NCI-H187 treated with DMSO at 0.1 percent for 48 hours (cell line): ENCODE results near the gene HMOX2.

Experiments used
- DNase-seq: peaks from one replicate; lab custom pipeline; 2025; lab: John Stamatoyannopoulos, UW

The HMOX2 gene

DNA sequence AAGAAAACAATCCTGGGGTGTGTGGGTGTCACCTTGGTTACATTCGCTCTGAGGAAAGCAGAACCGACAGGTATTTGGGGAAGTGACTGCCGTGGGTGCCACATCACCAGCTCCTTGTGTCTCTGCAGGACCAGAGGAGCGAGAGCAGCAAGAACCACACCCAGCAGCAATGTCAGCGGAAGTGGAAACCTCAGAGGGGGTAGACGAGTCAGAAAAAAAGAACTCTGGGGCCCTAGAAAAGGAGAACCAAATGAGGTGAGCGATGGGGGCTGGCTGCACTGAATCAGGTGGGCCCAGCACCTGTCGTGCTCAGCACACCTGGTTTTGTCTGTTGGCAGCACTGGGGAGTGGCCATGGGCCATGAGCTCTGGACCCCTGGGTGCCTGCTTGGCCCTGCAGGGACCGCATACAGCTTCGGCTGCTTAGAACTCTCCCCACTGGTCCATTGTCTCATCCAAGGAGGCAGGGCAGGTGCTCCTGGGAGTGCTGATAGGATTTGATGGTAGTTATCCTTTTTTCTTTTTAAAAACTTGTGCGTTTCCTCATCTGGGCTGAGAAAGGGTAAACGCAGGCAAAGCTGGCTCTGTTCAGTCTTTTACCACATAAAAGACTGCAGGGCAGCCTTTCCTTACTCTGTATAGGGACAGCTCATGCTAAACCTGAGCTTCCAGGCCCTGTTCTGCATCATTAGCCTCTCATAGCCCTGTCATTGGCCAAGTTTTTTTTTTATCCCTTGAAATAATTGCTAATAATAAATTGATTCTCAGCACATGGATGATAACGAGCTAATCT is 29.4 kb downstream of the HMOX2 start:
- DNase-seq = no peak

DNA sequence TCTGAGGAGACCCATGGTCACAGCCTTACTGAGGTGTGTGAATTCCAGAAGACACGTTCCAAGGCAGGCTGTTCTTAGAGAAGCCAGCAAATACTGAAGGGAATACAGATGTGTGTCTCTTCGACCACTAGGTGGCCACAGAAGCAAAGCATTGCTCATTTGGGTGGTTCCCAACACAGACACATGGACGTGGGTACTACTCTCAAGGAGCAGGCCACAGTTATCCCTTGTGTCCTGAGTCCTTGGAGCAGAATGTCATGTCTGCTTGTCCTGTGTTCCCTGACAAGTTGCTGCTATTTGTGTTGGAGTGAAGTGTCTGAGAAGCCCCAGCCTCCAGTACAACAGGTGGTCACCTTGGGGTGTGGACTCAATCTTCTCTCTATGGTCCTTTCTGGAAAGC is 30.3 kb downstream of the HMOX2 start:
- no peak for DNase-seq

DNA sequence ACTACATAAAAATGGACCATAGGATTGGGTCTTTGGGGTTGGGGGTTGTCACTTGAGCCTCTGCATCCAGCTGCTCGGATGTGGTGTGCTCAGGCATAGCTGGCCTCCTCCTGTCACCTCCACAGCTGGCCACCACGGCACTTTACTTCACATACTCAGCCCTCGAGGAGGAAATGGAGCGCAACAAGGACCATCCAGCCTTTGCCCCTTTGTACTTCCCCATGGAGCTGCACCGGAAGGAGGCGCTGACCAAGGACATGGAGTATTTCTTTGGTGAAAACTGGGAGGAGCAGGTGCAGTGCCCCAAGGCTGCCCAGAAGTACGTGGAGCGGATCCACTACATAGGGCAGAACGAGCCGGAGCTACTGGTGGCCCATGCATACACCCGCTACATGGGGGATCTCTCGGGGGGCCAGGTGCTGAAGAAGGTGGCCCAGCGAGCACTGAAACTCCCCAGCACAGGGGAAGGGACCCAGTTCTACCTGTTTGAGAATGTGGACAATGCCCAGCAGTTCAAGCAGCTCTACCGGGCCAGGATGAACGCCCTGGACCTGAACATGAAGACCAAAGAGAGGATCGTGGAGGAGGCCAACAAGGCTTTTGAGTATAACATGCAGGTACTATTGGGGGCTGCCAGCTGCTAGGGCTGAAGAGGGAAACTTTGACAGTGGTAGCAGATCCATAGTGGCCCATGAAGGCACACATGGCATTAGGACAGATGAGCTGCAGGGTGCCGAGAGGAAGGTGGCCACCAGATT is 31.6 kb downstream of the HMOX2 start:
- DNase-seq = peak; percentile 17

DNA sequence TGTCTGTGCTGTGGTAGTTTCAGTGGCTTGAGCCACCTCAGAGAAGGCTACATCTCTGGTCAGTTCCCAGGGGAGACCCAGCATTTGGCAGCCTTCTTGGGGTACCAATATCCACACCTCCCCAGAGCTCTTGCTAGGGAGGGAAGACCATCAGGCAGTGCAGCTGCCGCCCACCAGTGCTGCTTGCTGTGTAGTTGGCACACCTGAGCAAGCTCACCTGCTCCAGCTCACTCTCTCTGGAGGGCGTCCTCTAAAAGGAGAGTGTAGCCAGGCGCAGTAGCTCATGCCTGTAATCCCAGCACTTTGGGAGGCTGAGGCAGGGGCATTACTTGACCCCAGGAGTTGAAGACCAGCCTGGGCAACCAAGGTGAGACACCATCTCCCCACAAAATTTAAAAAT is 32.6 kb downstream of the HMOX2 start:
- DNase-seq = no peak

DNA sequence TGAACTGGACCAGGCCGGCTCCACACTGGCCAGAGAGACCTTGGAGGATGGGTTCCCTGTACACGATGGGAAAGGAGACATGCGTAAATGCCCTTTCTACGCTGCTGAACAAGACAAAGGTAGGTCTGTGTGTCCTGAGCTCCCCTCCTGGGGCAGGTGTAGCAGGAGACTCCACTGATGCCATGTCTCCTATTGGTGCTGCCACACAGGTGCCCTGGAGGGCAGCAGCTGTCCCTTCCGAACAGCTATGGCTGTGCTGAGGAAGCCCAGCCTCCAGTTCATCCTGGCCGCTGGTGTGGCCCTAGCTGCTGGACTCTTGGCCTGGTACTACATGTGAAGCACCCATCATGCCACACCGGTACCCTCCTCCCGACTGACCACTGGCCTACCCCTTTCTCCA is 33.2 kb downstream of the HMOX2 start:
- DNase-seq = no peak

DNA sequence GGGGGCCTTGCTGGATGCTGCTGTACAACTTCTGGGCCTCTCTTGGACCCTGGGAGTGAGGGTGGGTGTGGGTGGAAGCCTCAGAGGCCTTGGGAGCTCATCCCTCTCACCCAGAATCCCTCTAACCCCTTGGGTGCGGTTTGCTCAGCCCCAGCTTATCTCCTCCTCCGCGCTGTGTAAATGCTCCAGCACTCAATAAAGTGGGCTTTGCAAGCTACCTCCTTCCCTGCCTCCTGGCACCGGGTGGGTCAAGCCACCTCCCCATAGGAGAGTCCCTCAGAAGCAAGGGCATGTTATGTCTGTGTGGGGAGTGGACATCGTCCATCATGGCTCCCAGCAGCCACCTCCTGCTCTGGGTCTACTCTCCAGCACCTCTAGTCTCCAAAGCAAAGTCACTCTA is 33.9 kb downstream of the HMOX2 start:
- DNase-seq = no peak

DNA sequence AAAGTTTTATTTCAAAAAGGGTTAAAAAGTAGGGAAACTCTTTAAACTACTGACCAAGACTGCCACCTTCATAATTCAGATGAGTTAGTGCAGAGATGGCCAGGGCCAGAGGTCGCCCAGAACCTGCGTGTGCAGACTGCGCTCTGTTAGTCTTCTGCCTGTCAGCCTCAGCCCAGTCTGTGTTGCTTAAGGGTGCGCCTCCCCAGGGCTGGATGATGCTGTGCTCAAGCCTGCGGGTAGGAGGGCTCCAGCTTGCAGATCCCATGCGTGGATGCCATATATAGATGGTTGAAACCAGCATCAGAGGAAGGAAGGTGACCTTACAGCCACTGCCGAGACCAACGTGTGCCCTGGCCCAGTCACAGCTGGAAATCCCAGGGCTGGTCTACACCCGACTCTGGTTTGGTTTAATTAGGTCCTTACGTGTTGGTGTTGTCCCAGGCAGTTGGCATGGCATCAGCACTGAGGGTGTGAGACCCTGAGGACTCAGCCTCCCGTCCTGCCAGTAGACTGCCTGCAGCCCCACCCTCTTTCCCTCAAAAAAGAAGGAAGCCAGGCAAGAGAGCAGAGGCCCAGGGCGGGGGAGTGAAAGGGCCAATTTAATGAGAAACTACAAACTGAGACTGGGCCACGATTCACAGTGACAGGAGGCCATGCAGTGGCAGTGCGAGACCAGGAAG is 34.7 kb downstream of the HMOX2 start:
- DNase-seq = no peak

DNA sequence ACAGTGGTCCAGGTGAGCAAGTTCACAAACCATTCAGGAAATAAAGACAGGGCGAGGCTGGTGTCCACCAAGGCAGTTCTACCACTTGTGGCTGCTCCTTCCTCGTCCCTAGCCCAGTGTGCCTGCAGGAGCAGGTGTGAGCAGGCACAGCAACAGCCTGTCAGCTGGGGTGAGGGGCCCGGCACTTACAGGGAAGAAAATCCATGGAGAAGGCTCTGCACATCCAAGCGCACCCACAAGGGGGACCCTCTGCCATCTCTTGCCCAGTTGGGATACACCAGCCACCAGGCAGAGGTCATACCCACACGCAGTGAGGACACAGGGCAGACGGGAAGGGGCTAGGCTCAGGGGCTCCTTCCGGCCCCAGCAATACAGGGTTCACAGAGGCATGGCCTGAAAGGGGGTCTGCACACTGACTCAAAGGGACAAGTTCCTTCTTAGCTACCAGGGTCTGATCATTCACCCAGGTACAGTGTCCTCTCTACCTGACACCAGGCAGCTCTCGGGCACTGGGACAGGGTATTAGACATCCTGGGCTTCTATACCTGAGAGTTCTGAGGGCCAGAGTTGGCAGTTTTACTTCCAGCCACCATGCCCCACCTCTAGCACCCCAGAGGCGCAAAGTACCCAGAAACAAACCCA is 35.4 kb downstream of the HMOX2 start:
- DNase-seq = no peak

DNA sequence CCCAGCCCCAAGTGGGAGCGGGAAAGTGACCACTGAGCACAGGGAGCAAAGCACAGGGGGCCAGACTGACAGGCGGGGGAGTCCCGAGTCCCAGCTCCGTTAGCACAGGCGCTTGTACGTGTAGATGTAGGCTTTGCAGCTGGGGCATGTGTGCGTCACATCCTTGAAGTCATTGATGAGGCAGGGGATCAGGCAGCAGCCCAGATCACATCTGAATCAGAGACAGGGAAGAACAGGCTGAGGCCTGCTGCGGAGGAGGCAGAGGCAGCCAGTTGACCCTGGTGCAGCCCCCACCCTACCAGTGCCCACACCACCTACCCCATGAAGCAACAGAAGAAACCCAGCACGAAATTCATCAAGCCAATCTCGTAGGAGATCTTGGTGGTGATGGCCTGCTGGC is 36.3 kb downstream of the HMOX2 start:
- DNase-seq = no peak

DNA sequence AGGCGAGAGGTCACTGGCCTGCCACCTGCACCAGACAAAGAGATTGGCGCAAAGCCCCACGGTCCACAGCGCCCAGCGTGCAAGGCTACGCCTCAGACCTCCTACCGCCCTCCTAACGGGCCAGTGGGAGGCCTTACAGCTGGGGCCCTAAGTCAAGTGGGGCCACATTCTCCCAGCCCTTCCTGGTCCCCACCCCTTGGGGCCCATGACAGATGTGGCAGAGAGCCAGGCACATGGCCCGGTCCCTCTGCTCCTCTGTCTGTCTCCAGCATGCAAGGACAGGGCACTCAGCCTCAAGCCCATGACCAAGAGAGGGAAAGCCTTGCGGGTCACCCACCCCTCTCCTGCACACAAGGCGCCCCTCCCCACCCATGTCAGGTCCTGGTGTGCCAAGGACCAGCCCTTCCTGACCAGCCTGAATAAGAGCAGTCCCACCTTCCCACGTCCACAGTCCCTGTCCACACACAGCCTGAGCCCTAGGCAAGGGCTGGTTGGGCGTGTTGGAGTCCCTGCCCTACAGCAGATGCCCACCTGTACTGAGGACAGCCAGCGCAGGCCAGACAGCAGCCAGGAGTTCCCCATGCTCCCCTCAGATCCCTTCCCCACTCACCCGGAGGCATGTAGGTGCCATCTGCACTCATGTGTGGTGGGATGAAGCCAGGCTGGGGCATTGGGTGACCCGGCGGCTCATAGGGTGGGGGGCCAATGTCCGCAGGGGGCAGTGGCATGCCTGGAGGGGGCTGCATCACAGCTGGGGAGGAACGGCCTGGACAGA is 37.1 kb downstream of the HMOX2 start:
- DNase-seq = no peak

DNA sequence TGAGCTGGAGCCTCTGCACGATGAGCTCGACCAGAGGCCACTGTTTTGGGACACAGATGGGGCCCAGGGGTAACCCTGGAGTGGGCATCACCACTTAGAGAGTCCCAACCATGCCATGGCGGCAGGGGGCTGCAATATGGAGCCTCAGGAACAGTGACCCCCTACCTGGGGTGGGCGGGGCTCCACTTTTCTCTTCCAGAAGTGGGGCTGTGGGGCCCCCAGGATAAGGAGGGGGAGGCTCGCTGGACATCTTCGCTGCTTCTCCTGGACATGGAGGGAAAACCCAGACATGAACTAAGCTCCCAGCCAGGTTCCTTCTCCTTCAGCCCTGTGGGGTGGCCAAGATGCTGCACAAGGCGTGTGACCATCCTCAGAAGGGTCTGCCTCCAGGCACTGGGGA is 37.7 kb downstream of the HMOX2 start:
- no peak for DNase-seq

DNA sequence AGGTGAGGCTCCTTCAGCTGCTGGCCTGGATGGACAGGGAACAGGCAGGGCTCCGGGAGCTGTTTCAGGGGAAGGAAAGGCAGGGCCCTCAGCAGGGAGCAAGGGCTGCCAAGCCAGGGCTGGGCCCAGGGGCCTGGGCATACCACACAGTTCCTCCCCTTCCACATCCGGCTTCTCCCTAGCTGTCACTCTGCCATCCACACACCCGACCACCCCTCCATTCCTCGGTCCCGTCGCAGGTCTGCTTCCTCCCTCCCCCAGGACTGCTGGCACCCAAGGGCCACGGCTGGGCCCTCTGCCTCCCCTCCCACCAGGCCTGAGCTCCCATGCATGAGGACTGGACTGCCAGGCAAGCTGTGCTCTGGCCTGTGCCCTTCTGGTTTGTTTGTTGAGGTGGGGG is 38.4 kb downstream of the HMOX2 start:
- DNase-seq = no peak

DNA sequence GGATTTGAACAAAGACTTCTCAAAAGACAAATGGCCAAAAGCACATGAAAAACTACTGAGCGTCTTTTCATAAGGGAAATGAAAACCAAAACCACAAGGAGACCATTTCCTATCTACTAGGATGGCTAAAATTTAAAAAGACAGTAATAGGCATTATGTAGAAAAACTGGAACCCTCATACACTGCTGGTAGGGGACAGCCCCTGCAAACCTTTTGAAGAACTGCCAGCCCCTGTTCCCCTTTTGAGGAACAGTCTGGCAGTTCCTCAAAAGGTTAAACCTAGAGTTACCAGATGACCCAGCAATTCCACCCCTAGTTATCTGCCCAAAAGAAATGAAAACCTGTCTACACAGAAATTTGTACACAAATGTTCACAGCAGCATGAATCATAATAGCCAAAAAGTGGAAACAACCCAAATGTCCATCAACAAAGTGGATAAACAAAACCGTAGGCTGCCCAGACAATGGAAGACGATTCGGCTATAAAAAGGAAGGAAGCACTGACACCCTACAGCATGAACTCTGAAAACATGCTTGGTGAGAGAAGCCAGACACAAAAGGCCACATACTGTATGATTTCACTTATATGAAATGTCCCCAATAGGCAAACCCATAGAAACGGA is 39.5 kb downstream of the HMOX2 start:
- DNase-seq = no peak

DNA sequence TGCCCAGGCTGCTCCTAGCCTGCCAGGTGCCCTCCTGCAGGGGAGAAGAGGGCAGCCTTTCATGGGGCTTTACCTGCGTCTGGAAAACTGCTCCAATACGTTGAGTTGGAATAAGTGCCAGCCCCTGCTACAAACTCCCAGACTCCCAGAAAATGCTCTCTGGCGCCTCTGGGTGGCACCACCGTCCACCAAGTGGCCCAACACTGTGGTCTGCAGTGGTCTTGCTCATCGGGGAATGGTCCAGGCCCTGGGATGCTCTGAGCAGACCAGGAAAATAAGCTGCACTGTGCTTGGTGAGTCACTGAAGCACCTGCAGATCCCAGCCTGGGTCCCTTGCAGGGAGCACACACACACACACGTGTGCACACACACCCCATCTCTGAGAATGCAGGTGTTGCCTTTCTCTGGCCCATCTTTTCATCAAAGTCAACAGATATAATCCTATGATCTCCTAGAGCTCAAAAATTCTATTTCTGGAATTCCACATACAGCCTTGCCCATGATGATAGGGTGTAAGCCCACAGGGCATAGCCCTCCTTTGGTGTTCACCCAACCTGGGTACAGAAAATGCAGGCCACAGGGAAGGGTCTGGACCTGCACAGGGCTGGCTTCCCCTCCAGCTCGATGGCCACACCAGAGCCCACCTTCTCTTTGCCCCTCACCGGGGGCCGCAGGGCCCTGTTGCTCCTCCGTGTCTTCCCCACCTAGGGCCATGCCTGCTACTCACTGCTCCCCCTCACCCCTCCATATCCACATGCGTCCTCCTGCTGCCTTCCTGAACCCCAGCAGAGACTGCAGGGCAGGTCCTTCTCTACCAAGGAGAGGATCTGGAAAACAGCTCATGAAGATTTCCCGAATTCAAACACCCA is 41.8 kb downstream of the HMOX2 start:
- no peak for DNase-seq

DNA sequence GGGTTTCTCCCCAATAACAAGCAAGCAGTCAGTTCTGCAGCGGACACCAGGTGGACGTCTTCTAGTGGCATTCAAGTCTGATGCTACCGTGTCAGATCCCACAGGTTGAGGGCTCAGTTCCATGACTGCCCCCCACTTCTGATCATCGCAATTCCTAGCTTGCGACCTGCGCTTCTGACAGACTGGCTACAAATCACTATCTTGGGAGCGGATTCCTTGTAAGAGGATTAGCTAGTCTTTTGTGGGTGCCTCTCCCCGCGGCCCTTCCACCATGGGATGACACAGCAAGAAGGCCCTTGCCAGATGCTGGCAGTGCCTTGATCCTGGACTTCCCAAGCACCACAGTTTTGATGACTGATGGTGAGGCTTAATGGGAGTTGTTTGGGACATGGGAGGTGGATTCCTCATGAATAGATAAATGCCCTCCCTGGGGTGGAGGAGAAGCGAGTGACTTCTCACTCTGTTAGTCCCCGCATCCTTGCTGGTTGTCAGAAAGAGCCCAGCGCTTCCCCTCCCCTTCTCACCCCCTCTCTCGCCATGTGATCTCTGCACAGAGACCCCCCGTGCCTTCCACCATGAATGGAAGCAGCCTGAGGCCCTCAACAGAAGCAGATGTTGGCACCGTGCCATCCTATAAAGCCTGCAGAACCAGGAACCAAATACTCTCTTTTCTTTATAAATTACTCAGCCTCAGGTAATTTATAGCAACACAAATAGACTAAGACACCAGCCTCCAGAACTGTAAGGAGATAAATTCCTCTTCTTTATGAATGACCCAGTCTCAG is 43.3 kb downstream of the HMOX2 start:
- DNase-seq = no peak

DNA sequence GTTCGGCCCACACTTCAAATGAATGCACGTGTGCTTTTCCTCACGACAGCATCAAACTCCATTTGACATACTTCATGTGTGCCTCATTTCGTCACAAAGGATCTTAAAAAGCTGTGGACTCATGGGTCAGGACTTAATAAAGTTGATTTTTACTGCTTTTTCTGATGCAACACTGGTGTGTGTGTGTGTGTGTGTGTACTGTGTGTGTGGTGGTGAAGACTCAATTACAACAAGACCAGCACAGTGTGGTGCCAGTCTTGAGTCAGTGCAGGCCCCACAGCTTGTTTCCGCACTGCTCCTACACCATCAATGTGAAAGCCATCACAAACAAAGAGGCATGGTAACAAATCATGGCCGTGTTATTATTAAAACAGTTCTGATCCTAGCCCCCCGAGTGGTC is 44.7 kb downstream of the HMOX2 start:
- no peak for DNase-seq

DNA sequence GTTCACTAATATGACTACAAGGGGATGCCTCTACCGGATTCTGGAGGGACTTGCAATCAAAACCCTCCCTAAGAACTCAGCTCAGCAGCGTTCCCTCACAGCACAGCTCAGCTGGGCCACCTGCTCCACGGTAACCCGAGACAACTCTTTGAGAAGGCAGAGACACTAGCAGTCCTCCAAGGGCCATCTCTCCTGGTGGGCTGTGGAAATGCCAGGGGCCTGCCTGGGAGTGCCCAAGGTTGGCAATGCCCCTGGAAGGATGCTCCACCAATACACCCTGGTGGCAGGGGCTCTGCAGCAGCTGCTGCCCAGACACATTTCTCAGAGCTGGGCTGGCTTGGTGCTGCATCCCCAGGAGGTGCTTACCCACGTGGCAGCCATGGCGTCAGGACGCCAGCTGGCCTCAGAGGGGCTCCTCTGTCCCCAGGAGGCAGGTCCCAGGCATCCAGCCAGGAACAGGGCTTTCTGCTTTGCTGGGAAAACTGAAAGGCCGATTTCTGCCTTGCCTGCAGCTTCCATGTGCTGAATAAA is 45.9 kb downstream of the HMOX2 start:
- no peak for DNase-seq

DNA sequence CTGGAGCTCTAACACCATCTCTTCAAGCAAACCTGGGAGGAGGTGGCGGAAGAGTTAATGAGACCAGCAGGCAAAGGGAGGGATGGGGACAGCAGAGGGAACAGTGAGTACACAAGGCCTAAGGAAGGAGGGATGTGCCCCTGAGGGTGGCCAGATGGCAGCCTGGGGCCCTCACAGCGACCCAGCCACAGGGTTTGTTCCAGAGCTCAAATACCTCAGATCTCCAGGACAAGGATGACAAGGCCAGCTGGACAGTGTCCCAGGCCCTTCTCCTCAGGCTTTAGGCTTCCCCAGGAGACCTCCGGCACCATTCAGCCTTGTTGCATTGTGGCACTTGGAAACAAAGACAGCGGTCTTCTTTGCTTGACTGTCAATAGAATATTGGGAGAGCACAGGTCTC is 47.5 kb downstream of the HMOX2 start:
- no peak for DNase-seq

DNA sequence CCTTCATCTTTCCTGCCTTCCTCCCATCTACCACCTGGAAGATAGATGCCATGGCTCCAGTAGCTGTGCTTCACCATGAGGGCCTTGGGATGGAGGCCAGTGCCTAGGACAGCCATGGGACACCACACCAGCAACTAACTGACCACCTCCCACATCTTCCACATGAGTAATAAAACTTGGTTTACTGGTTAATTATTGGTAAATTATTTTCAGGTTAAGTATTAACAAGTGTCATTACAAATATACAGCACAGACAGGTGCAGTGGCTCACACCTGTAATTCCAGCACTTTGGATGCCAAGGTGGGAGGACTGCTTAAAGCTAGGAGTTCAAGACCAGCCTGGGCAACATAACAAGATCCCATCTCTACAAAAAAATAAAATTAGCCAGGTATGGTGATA is 48.4 kb downstream of the HMOX2 start:
- DNase-seq = no peak
